Measurements from ENCODE around the gene MAP1LC3B.

The MAP1LC3B gene

GRCh38 chr16:87391950-87392820 is at the start of gene MAP1LC3B:
TSS of gene MAP1LC3B (plus strand) at chr16:87392336. CDS start at chr16:87392428, 92 bp downstream.
- peak; percentile 95 for DNase-seq

- DNase-seq, result no peak
Observed at GRCh38 chr16:87342504-87342903, 49.6 kb upstream of the MAP1LC3B start.

DNA sequence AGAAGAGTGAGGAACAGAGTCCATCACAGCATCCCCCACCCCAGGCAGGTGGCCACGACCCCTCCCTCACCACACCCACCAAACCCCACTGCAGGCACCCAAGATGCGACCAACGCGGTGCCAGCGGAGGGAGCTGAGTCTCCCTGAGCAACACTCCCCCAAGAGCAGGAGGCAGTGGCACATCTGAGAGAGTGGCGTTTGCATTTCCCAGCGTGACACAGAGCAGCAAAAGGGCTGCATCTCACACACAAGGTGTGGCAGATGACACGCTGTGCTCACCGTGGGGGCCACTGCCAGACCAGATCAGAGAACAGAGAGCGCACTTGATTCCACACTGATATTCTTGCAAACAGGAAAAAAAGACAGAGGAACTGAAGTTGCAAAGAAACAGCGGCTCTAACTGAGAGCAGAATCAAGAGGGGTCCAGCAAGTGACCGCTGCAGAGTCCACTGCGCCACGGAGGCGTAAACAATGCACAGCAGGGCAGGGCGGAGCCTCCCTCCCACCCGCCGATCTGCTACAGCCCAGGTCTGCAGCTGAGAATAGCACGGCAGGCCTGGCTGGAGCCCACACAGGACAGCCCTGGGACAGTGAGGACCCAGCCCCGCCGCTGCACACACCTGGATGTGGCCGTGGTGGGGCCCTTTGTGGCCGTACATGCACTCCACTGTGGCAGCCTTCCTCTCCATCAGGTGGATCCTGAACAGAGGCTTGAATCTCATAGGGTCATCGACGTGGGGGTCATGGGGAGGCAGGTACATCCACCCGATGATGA is 49.0 kb upstream of the MAP1LC3B start:
- DNase-seq, result no peak

GRCh38 chr16:87343753-87344050 is 48.4 kb upstream of the MAP1LC3B start:
- DNase-seq, result no peak

GRCh38 chr16:87344165-87344930 is 47.8 kb upstream of the MAP1LC3B start:
- DNase-seq, result no peak

GRCh38 chr16:87344931-87345631 is 47.1 kb upstream of the MAP1LC3B start:
- DNase-seq, result no peak

GRCh38 chr16:87345726-87346424 is 46.3 kb upstream of the MAP1LC3B start:
- DNase-seq, result no peak

- DNase-seq, result no peak
Observed at GRCh38 chr16:87346517-87347060, 45.5 kb upstream of the MAP1LC3B start.

- DNase-seq, result no peak
Observed at GRCh38 chr16:87347932-87348615, 44.1 kb upstream of the MAP1LC3B start.

GRCh38 chr16:87348616-87349157 is 43.4 kb upstream of the MAP1LC3B start:
- DNase-seq, result no peak

DNA sequence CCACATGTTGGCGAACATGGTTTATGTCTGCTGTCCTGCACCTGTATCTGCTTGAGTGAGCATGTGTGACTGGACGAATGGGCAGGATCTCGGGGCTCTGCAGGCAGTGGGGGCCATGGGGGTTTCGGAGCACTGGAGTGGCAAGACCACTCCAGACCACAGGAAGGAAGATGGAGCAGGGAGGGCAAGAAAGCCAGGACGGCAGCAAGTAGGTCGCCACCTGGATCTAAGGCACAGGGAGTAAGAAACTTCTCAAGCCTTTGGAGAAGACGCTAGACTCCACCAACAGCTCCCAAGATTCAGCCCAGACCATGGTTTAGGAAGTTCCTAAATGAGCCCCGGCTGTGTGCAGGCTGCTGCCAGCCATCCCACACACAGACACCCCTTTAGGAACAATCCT is 42.1 kb upstream of the MAP1LC3B start:
- no peak for DNase-seq

DNA sequence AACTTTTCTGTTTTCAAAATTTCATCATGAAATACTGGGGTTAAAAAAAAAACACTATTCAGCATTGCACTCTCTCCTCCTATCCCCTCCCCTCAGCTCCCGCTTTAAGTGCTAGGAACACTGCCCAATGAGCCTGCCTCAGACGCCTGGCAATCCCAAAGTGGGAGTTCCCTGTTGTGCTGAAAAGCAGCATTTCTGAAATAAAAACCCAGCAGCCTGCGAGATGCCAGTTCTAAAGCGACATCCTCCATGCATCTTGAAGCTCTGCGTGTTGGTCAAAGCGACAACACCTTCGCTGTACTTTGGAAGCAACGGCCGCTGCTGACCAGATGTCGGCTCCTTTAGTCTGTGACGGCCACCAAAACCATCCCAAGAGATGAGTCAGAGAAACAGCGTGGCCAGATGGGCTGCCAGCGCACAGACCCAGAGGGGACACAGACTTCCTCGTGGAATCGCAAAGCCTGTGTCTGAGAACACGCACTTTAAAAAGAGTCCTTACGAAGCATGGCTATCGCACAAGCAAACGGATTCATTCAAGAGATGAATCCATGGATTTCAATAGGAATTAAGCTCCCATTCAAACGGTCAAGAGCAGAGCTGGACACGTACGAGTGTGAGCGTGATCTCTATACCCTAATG is 41.3 kb upstream of the MAP1LC3B start:
- peak; percentile 71 for DNase-seq

- DNase-seq, result peak; percentile 26
Observed at GRCh38 chr16:87351320-87351698, 40.8 kb upstream of the MAP1LC3B start.

DNA sequence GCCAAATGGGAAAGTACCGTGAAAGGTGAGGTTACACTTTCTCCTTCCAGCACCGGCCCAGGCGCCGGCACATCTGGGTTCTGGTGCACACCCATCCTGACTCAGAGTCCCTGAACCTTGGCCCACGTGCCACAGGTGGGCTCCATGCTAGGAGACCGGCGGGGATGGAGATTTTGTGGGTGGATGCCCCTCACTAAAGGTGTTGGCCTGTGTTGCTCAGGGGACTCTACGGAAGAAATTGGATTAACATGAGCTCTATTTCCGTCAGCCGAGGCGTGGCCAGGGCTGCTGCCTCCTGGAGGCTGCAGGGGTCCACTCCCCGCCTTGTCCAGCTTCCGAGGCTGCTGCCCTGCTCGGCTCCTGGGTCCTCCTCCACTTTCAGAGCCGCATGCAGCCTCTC is 39.3 kb upstream of the MAP1LC3B start:
- no peak for DNase-seq

- no peak for DNase-seq
Observed at GRCh38 chr16:87353613-87354012, 38.5 kb upstream of the MAP1LC3B start.

DNA sequence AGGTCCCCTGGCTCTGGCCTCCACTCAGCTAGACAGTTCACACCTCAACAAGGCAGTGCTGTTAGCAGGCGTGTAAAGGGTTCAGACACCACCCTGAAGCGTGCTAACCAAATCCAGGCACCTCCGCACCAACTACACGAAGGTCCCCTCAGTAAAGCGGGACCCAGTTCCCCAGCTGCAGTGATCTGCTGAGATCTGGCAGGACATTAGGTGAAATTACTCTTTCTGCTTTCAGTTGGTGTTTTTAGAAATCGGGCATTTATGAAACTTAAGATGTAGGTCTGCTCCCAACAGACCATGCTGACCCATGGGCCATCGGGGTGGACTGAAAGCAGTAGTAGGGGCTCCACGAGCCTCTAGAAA is 35.7 kb upstream of the MAP1LC3B start:
- DNase-seq, result no peak

DNA sequence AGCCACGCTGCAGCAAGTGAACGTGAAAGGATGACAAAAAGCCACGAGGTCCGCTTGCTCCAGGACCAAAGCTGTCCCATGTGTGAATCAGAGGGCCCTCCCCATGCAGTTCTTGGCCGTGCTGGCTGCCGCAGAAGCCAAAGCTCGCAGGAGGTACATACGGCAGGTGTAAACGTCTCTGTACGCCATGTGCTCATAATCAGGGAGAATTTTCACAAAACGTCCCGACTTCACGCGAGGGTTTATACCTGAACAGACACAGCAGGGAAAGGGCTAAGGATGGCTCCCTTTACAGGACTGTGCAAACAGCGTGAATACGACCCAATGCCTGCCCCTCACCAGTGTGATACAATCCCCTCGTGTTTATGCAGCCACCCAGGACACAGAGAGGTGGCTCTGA is 33.9 kb upstream of the MAP1LC3B start:
- DNase-seq, result no peak

DNA sequence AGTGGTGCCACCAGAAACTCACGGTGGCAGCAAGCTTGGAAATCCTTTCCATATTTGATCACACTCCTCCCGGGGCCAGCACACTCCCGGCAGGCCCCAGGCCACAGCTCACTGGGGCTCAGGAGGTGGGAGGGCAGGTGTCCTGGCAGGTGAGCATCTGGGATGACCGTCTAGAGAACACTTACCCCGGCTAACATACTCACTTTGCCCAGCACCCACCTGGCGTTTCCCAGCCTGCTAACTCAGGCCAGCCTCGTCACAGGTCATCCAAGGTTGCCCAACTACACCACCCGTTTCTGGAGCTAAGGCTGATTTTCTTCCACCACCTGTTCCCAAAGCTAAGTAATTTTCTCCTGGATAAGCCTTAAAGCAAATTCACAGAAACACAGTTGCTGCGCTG is 33.4 kb upstream of the MAP1LC3B start:
- no peak for DNase-seq

DNA sequence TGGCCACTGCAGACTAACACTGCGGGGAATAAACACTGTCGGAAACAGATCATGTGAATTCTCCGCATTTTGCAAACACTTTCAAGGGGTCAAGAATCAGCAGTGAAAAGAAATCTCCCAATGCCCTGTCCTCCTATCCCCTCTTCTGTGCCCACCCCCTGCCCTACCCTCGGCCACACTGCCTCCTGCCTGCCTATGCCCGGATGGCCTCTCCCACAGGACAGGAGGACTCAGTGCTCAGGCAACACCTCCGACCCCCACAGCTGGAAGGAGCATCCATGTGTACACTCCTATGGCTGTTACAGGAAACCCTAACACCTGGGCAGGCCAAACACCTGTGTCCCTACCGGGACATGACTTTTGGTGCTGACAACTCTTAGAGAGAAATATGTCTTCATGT is 33.0 kb upstream of the MAP1LC3B start:
- DNase-seq, result no peak

- DNase-seq, result no peak
Observed at GRCh38 chr16:87360862-87361610, 31.1 kb upstream of the MAP1LC3B start.

Data from EL (cell line).